ENCODE results near the gene ITGA11. TPM values are rescaled to one million over a fixed set of nuclear protein-coding genes. Genes with fewer than 3 reads are reported as not detected.

Gene ITGA11
- total and polyA plus RNA-seq, 10 donors = 0.27 to 17.2 (median 5.8) TPM

DNA sequence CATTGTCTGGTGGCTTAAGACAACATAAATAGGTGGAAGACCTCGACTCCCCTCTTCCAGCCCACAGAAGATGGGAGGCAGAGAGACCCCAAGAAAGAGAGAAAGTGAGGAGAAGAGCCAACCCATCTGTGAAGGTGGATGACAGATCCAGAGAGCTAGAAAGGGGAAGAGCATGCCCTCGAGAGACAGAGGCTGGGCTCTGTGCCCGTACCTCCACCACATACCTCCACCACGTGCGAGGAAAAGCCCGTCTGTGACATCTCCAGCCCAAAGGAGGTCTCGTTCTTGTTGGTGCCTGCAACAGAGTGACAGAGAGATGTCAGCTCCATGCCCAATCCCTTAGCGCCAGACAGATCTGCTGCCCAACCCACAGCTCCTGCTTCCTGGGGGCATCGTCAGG, 83.4 kb downstream of the ITGA11 start:
- no peaks in the 10 kb centered on the region for H3K36me3 ChIP-seq
- H3K27ac ChIP-seq = no peak overlapping the region
- intact Hi-C loops (cut with DNase I; ENCODE audit: low total_unique reads) = no loop called here
- no peaks in the 10 kb centered on the region for H3K27me3 ChIP-seq (replicated peaks in 1 of 7)
- H3K4me3 ChIP-seq = no peak overlapping the region
- peaks cover 0 to 12% (median 8%) of the 10 kb centered on the region in 6 donors for H3K4me1 ChIP-seq
- DNase-seq = no peak
- TF ChIP-seq, protein P1, sequence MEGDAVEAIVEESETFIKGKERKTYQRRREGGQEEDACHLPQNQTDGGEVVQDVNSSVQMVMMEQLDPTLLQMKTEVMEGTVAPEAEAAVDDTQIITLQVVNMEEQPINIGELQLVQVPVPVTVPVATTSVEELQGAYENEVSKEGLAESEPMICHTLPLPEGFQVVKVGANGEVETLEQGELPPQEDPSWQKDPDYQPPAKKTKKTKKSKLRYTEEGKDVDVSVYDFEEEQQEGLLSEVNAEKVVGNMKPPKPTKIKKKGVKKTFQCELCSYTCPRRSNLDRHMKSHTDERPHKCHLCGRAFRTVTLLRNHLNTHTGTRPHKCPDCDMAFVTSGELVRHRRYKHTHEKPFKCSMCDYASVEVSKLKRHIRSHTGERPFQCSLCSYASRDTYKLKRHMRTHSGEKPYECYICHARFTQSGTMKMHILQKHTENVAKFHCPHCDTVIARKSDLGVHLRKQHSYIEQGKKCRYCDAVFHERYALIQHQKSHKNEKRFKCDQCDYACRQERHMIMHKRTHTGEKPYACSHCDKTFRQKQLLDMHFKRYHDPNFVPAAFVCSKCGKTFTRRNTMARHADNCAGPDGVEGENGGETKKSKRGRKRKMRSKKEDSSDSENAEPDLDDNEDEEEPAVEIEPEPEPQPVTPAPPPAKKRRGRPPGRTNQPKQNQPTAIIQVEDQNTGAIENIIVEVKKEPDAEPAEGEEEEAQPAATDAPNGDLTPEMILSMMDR (IDR thresholded peaks at IDR 0.05 in 8 of 11, conservative IDR thresholded peaks at IDR 0.05 in 3 of 11) = no peak
- TF ChIP-seq POLR2AphosphoS5 (IDR thresholded peaks at IDR 0.05) (no peak), POLR2A (IDR thresholded peaks at IDR 0.05) (no peak)
- WGBS, 5 donors = 39 to 57% (median 56%) methylated on average over 8 to 9 of the region's 9 CpGs
- H3K9me3 ChIP-seq = no peaks in the 10 kb centered on the region

- Histone ChIP-seq H3K36me3 (no peaks in the 10 kb centered on the region), H3K27ac (no peak overlapping the region), H3K4me1 (peaks cover 0 to 13% (median 8%) of the 10 kb centered on the region in 6 donors), H3K4me3 (no peak overlapping the region), H3K27me3 (replicated peaks in 1 of 7) (no peaks in the 10 kb centered on the region), H3K9me3 (no peaks in the 10 kb centered on the region)
- no peak for DNase-seq
- intact Hi-C loops (cut with DNase I; ENCODE audit: low total_unique reads) = no loop called here
- TF ChIP-seq POLR2AphosphoS5 (IDR thresholded peaks at IDR 0.05) (no peak), POLR2A (IDR thresholded peaks at IDR 0.05) (no peak)
- TF ChIP-seq, protein P1 (IDR thresholded peaks at IDR 0.05 in 8 of 11, conservative IDR thresholded peaks at IDR 0.05 in 3 of 11) = no peak
- 83 to 96% (median 91%) methylated on average over 6 of the region's 6 CpGs for WGBS, 5 donors
Observed at GRCh38 chr15:68348081-68348480, 83.9 kb downstream of the ITGA11 start.

DNA sequence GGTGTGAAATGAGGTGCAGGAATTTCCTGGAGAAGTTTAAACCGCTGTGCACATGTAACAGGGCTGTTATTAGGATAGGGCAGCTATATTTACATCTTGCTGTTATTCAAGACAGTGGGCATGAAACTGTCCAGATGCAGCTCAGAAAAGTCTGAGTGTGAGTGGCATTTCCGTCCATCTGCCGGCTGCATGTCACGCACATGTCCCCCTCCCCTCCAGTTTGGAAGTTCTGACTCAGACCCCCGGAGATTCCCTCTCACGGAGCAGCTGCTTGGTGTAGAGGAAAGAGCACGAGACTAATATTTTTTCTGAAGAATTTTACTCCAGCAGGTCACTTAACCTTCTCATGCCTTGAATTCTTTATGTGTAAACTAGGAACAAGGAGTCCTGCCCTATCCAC, 84.6 kb downstream of the ITGA11 start:
- H3K4me1 ChIP-seq = peaks cover 0 to 14% (median 7%) of the 10 kb centered on the region in 6 donors
- TF ChIP-seq, protein P1 (IDR thresholded peaks at IDR 0.05 in 8 of 11, conservative IDR thresholded peaks at IDR 0.05 in 3 of 11) = no peak
- TF ChIP-seq POLR2AphosphoS5 (IDR thresholded peaks at IDR 0.05) (no peak), POLR2A (IDR thresholded peaks at IDR 0.05) (no peak)
- no peak overlapping the region for H3K4me3 ChIP-seq
- no peaks in the 10 kb centered on the region for H3K36me3 ChIP-seq
- 78 to 89% (median 88%) methylated on average over 7 of the region's 7 CpGs for WGBS, 5 donors
- no peaks in the 10 kb centered on the region for H3K27me3 ChIP-seq (replicated peaks in 1 of 7)
- no peaks in the 10 kb centered on the region for H3K9me3 ChIP-seq
- no peak overlapping the region for H3K27ac ChIP-seq
- intact Hi-C loops (cut with DNase I; ENCODE audit: low total_unique reads) = no loop called here
- no peak for DNase-seq

GRCh38 chr15:68346979-68347378, 85.0 kb downstream of the ITGA11 start:
- peak; percentile 39 for DNase-seq
- 67 to 80% (median 69%) methylated on average over 6 of the region's 6 CpGs for WGBS, 5 donors
- no peak overlapping the region for H3K4me3 ChIP-seq
- no peaks in the 10 kb centered on the region for H3K9me3 ChIP-seq
- TF ChIP-seq POLR2A (IDR thresholded peaks at IDR 0.05) (no peak), POLR2AphosphoS5 (IDR thresholded peaks at IDR 0.05) (no peak)
- TF ChIP-seq, protein P1 (IDR thresholded peaks at IDR 0.05 in 8 of 11, conservative IDR thresholded peaks at IDR 0.05 in 3 of 11) = no peak
- intact Hi-C loops (cut with DNase I; ENCODE audit: low total_unique reads) = no loop called here
- no peaks in the 10 kb centered on the region for H3K27me3 ChIP-seq (replicated peaks in 1 of 7)
- no peaks in the 10 kb centered on the region for H3K36me3 ChIP-seq
- H3K27ac ChIP-seq = no peak overlapping the region
- H3K4me1 ChIP-seq = peaks cover 0 to 14% (median 8%) of the 10 kb centered on the region in 6 donors

Measured in spleen (tissue), 11 donors.